ENCODE data around the gene KAZN.

The KAZN gene

DNA sequence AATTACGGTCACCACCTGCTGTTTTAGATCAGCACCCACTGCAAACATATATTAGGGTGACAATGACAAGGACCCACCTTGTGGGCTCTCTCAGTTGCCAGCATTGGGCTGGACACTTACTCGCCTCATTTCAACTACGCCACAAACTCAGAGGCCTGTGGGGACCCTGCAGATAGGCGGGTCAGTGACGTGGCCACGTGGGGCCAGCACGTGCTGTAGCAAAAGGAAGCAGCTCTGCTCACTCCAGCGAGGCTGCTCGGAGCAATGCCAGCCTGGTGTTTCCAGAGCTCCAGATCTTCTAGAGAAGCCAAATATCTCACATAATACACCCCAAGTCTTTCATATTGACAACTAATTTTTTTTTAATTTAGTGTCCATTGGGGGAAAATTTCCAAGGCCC is 478.3 kb downstream of the KAZN start (continued):
- TF ChIP-seq, protein P1, sequence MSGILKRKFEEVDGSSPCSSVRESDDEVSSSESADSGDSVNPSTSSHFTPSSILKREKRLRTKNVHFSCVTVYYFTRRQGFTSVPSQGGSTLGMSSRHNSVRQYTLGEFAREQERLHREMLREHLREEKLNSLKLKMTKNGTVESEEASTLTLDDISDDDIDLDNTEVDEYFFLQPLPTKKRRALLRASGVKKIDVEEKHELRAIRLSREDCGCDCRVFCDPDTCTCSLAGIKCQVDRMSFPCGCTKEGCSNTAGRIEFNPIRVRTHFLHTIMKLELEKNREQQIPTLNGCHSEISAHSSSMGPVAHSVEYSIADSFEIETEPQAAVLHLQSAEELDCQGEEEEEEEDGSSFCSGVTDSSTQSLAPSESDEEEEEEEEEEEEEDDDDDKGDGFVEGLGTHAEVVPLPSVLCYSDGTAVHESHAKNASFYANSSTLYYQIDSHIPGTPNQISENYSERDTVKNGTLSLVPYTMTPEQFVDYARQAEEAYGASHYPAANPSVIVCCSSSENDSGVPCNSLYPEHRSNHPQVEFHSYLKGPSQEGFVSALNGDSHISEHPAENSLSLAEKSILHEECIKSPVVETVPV (CRISPR knock-in tag; IDR thresholded peaks at IDR 0.05) = no peak
- no peak for TF ChIP-seq PPARA (CRISPR knock-in tag; IDR thresholded peaks at IDR 0.05; ENCODE audit: borderline replicate concordance)
- no peak for TF ChIP-seq ZNF8 (CRISPR knock-in tag; IDR thresholded peaks at IDR 0.05)

DNA sequence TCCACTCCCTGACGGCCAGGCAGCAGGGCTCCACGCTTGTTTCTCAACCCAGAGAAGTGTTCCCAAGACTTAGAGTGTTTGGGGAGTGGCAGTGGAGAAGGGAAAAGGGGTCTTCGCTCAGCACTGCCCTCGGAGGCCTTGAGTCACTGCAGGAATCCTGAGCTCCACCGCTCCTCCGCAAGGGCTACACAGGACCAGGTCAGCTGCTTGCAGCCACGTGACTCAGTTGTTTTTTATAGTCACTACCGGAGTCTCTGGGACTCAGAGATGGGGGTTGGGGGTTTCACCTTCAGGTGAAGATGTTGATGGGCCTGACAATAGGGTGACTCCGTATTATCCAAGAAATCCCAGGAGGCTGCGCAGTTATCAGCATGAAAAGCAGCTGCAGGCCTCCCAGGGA is 478.9 kb downstream of the KAZN start:
- TF ChIP-seq PPARA (CRISPR knock-in tag; IDR thresholded peaks at IDR 0.05; ENCODE audit: borderline replicate concordance) (no peak), ESRRG (CRISPR knock-in tag; IDR thresholded peaks at IDR 0.05) (no peak), ZC3H10 (CRISPR knock-in tag; IDR thresholded peaks at IDR 0.05) (no peak), ZFP30 (CRISPR knock-in tag; IDR thresholded peaks at IDR 0.05) (no peak), OSR1 (CRISPR knock-in tag; IDR thresholded peaks at IDR 0.05) (no peak), CSDC2 (CRISPR knock-in tag; IDR thresholded peaks at IDR 0.05) (no peak), ISL1 (CRISPR knock-in tag; IDR thresholded peaks at IDR 0.05) (no peak), TCF4 (CRISPR knock-in tag; IDR thresholded peaks at IDR 0.05; ENCODE audit: borderline replicate concordance) (no peak), GLIS3 (CRISPR knock-in tag; IDR thresholded peaks at IDR 0.05) (no peak), ARNTL (CRISPR knock-in tag; IDR thresholded peaks at IDR 0.05; ENCODE audit: borderline replicate concordance, low read depth) (no peak), ZNF8 (CRISPR knock-in tag; IDR thresholded peaks at IDR 0.05) (no peak), BACH2 (CRISPR knock-in tag; IDR thresholded peaks at IDR 0.05; ENCODE audit: borderline replicate concordance) (no peak)
- TF ChIP-seq, protein P2, sequence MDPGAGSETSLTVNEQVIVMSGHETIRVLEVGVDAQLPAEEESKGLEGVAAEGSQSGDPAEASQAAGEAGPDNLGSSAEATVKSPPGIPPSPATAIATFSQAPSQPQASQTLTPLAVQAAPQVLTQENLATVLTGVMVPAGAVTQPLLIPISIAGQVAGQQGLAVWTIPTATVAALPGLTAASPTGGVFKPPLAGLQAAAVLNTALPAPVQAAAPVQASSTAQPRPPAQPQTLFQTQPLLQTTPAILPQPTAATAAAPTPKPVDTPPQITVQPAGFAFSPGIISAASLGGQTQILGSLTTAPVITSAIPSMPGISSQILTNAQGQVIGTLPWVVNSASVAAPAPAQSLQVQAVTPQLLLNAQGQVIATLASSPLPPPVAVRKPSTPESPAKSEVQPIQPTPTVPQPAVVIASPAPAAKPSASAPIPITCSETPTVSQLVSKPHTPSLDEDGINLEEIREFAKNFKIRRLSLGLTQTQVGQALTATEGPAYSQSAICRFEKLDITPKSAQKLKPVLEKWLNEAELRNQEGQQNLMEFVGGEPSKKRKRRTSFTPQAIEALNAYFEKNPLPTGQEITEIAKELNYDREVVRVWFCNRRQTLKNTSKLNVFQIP (CRISPR knock-in tag; IDR thresholded peaks at IDR 0.05; ENCODE audit: borderline replicate concordance, low read depth) = no peak
- TF ChIP-seq, protein P3, sequence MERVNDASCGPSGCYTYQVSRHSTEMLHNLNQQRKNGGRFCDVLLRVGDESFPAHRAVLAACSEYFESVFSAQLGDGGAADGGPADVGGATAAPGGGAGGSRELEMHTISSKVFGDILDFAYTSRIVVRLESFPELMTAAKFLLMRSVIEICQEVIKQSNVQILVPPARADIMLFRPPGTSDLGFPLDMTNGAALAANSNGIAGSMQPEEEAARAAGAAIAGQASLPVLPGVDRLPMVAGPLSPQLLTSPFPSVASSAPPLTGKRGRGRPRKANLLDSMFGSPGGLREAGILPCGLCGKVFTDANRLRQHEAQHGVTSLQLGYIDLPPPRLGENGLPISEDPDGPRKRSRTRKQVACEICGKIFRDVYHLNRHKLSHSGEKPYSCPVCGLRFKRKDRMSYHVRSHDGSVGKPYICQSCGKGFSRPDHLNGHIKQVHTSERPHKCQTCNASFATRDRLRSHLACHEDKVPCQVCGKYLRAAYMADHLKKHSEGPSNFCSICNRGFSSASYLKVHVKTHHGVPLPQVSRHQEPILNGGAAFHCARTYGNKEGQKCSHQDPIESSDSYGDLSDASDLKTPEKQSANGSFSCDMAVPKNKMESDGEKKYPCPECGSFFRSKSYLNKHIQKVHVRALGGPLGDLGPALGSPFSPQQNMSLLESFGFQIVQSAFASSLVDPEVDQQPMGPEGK (CRISPR knock-in tag; IDR thresholded peaks at IDR 0.05; ENCODE audit: borderline replicate concordance) = no peak
- TF ChIP-seq, protein P1 (CRISPR knock-in tag; IDR thresholded peaks at IDR 0.05) = no peak
- no peak for ATAC-seq

DNA sequence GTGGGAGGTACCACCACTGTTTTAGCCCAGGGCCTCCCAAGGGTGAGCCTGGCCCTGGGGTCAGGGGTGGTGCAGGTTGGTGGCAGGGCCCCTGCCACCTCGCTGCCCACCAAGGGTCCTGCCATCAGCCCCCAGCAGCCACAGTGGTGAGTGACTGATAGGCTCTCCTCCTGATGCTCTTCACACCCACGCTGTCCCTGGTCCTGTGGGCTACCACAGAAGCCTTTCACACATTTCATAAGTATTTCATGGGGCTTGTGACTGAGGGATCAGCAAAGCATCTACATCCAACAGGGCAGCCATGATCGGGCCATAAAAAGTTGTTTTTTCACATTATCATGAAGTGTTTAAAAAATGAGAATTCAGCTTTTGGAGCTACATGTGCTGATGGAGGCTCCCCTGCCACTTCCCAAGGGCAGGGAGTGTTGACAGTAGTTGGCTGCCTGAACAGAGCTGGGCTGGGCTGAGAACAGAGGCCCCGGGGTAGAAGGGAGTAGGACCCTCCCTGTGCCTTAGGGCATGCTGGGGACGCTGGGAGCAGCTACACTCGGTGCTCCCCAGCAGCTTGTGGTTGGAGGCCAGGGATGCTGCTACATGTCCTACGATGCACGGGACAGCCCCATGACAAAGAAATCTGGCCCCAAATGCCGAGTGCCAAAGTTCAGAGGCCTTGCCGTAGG is 482.0 kb downstream of the KAZN start:
- ATAC-seq = no peak
- no peak for TF ChIP-seq PPARA (CRISPR knock-in tag; IDR thresholded peaks at IDR 0.05; ENCODE audit: borderline replicate concordance)

DNA sequence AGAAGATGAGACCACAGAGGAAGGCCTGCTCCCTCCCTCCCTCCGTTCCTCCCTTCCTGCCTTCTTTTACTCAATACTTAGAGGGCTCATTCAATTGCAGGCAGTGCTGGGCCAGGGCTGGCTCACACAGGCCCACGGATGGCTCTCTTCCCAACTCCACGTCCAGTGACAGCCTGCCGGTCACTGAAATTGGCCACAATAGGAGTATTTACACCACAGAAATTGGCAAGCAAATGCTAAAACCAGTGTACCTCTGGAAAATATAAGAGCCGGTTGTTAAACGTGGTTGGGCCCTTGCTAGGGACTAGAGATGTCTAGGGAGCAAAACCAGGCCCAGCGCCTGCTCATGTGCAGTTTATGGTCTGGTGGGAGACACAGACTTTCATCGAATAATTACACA is 482.6 kb downstream of the KAZN start:
- no peak for TF ChIP-seq ZNF8 (CRISPR knock-in tag; IDR thresholded peaks at IDR 0.05)
- TF ChIP-seq, protein P2 (CRISPR knock-in tag; IDR thresholded peaks at IDR 0.05; ENCODE audit: borderline replicate concordance, low read depth) = no peak
- TF ChIP-seq ZFP3 (CRISPR knock-in tag; IDR thresholded peaks at IDR 0.05) = no peak
- TF ChIP-seq ESRRG (CRISPR knock-in tag; IDR thresholded peaks at IDR 0.05) = no peak
- ATAC-seq = no peak

DNA sequence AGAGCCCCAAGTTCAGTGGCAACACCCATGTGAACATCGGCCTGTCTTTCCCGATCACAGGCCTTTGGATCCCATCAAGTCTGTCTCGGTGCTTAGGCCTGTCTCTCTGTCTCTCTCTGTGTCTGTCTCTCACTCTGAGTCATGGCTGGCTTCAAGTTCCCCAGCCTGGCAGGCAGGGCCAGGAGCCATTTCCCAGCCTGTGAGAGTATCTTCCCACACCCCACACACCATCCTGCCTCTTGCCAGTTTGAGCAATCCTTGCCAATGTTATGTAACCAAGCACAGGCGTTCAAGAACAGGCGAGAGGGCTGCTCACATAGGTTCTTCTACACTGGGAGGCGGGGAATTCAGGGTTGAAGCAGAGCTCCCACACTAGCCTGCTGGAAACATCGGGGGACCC is 485.1 kb downstream of the KAZN start:
- peak; percentile 26; the same call in 1 of the 3 replicates for ATAC-seq

More for the DNA sequence above, 485.1 kb downstream of the KAZN start:
- TF ChIP-seq, protein P4, sequence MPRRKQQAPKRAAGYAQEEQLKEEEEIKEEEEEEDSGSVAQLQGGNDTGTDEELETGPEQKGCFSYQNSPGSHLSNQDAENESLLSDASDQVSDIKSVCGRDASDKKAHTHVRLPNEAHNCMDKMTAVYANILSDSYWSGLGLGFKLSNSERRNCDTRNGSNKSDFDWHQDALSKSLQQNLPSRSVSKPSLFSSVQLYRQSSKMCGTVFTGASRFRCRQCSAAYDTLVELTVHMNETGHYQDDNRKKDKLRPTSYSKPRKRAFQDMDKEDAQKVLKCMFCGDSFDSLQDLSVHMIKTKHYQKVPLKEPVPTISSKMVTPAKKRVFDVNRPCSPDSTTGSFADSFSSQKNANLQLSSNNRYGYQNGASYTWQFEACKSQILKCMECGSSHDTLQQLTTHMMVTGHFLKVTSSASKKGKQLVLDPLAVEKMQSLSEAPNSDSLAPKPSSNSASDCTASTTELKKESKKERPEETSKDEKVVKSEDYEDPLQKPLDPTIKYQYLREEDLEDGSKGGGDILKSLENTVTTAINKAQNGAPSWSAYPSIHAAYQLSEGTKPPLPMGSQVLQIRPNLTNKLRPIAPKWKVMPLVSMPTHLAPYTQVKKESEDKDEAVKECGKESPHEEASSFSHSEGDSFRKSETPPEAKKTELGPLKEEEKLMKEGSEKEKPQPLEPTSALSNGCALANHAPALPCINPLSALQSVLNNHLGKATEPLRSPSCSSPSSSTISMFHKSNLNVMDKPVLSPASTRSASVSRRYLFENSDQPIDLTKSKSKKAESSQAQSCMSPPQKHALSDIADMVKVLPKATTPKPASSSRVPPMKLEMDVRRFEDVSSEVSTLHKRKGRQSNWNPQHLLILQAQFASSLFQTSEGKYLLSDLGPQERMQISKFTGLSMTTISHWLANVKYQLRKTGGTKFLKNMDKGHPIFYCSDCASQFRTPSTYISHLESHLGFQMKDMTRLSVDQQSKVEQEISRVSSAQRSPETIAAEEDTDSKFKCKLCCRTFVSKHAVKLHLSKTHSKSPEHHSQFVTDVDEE (CRISPR knock-in tag; IDR thresholded peaks at IDR 0.05) = no peak
